Body of pancreas (tissue), 4 donors: ENCODE data around the gene SRRM4. TPM values are rescaled to one million over a fixed set of nuclear protein-coding genes. Genes with fewer than 3 reads are reported as not detected.
"Not testable (repeated sequence)": the region's sequence is repeated elsewhere in the genome, so short reads cannot be mapped to it uniquely, and the experiment has no call there.

Experiments used
- ATAC-seq: fragments of 150-250 bp; one replicate; pipeline ENCODE4 v1.9.1; 2016
- DNase-seq, 4 donors: peaks; one replicate each; pipeline ENCODE4 v3.0.0-alpha.2; 2019
- H3K27ac ChIP-seq, 4 donors: fragments of 200-600 bp; sonication (generic); 1 replicate in 3 of 4; 2 replicates in 1 of 4; pipeline versions ENCODE4 v1.5.1 to v1.6.1; 2016 to 2019; ENCODE audit warnings: mild to moderate bottlenecking in 1 of 4, mixed read lengths in 1 of 4, moderate library complexity in 1 of 4
- H3K27me3 ChIP-seq, 2 donors: fragments of 200-600 bp; sonication (generic); one replicate each; pipeline ENCODE4 v1.6.0; 2016; ENCODE audit warnings: mild to moderate bottlenecking in 1 of 2
- H3K36me3 ChIP-seq, 2 donors: fragments of 200-600 bp; sonication (generic); replicated peaks in 1 of 2; 2 replicates each; pipeline ENCODE4 v1.5.1; 2016; ENCODE audit warnings: low read depth in 2 of 2; ENCODE audit not compliant: insufficient read depth in 1 of 2
- H3K4me1 ChIP-seq: fragments of 200-600 bp; sonication (generic); one replicate; pipeline ENCODE4 v1.6.0; 2016
- H3K4me3 ChIP-seq, 2 donors: fragments of 200-600 bp; sonication (generic); 1 replicate in 1 of 2; 2 replicates in 1 of 2; pipeline ENCODE4 v1.5.1; 2016 to 2019
- H3K9me3 ChIP-seq, 3 donors: fragments of 200-600 bp; sonication (generic); 1 replicate in 2 of 3; 2 replicates in 1 of 3; pipeline ENCODE4 v1.5.1; 2016
- POLR2A ChIP-seq, 3 donors: fragments of 450-650 bp; IDR thresholded peaks; one replicate each; pipeline ENCODE4 v1.6.1; 2016; ENCODE audit warnings: antibody characterized with exemption in 3 of 3, mild to moderate bottlenecking in 2 of 3
- WGBS, 2 donors: methylation state at CpG; one replicate each; pipeline ENCODE4 v1.1.5; 2017; 5-methylcytosine and 5-hydroxymethylcytosine counted together
- intact Hi-C: fragments of 100-400 bp; cut with DNase I; formaldehyde crosslinking; loops from one replicate; pipeline ENCODE4 v1.15.1; 2023
- total RNA-seq, 2 donors: library from RNA; depleted of rRNA; stranded (reverse); fragments of >200 nt; gene quantifications; one replicate each; pipeline ENCODE4 v1.1.0, GENCODE V29; 2016
- TF ChIP-seq, protein P1 (sequence below), 7 experiments: fragments of 450-650 bp in 4 of 7; fragments of 200-600 bp in 3 of 7; sonication (generic) in 3 of 7; IDR thresholded peaks; one replicate each; pipeline ENCODE4 v1.5.1; 2016 to 2019; ENCODE audit warnings: antibody characterized with exemption in 7 of 7

The SRRM4 gene
- total RNA-seq, 2 donors from 2014 or later = not detected

DNA sequence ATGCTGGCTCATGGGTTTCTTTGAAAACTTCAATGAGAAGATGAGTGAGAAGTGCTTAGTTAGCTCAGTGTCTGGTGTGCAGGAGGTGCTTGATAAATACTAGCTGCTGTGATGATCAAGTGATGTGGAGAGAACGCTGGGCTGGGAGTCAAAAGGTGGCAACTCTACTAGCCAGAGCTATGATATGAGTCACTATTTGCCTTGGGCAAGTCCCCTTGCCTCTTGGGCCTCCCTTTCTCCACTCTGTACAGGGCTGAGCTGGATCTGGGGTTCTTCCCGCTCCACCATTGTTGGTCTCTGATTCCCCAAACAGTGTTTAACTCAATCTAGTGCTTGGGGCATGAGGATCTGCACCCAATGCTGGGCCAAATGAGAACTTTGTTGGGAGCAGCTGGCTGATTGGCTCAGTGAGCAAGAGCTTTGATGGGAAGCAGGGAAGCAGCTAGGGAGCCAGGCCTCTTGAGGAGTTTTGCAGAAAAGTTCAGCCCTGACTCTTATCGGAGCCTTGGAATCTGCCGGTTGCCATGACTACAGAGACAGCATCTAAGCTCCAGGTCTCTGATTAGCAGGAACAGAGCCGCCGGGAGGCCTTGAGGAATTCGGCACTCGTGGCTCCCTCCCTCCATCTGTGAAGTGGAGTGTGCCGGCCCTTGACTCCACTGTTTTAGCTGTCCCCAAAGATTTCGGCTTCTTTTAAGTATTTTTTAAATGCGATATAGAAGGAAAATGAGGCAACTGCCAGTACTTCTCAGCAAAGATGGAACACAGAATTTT lies 115.3 kb downstream of the SRRM4 start:
- WGBS, 2 donors = 48 to 49% methylated on average over 11 of the region's 11 CpGs
- TF ChIP-seq, protein P1, sequence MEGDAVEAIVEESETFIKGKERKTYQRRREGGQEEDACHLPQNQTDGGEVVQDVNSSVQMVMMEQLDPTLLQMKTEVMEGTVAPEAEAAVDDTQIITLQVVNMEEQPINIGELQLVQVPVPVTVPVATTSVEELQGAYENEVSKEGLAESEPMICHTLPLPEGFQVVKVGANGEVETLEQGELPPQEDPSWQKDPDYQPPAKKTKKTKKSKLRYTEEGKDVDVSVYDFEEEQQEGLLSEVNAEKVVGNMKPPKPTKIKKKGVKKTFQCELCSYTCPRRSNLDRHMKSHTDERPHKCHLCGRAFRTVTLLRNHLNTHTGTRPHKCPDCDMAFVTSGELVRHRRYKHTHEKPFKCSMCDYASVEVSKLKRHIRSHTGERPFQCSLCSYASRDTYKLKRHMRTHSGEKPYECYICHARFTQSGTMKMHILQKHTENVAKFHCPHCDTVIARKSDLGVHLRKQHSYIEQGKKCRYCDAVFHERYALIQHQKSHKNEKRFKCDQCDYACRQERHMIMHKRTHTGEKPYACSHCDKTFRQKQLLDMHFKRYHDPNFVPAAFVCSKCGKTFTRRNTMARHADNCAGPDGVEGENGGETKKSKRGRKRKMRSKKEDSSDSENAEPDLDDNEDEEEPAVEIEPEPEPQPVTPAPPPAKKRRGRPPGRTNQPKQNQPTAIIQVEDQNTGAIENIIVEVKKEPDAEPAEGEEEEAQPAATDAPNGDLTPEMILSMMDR (IDR thresholded peaks at IDR 0.05) = no peak
- TF ChIP-seq POLR2A (IDR thresholded peaks at IDR 0.05) = no peak
- Histone ChIP-seq H3K4me1 (no peaks in the 10 kb centered on the region), H3K27me3 (no peaks in the 10 kb centered on the region), H3K4me3 (no peak overlapping the region), H3K36me3 (no peaks in the 10 kb centered on the region), H3K9me3 (no peaks in the 10 kb centered on the region), H3K27ac (no peak overlapping the region)
- ATAC-seq (no peak), DNase-seq (no peak)
- intact Hi-C loops = no loop called here

DNA sequence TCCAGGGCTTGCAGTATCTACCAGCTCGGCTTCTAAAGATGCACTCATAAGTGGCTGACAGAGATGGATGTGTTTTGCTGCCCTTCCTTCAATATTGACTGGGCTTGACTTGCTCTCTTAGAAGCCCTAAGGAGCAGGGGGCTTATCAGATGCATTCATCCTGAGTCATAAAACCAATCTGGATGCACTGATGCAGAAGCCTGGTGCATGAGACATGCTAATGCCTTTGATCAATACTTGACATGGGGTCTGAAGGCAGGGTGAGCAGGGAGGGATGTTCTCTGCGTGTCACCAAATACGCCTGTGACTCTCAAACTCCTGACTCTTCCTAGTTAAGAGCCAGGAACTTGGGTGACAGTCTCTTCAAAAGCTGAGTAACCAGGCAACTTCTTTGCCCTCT lies 119.6 kb downstream of the SRRM4 start:
- Histone ChIP-seq H3K9me3 (no peaks in the 10 kb centered on the region), H3K4me1 (no peaks in the 10 kb centered on the region), H3K36me3 (no peaks in the 10 kb centered on the region), H3K4me3 (no peak overlapping the region), H3K27me3 (no peaks in the 10 kb centered on the region), H3K27ac (no peak overlapping the region)
- TF ChIP-seq, protein P1 (IDR thresholded peaks at IDR 0.05) = no peak
- TF ChIP-seq POLR2A (IDR thresholded peaks at IDR 0.05) = no peak
- no peak for ATAC-seq
- intact Hi-C loops = no loop called here
- 67 to 77% methylated on average over 3 of the region's 3 CpGs for WGBS, 2 donors
- DNase-seq = no peak

DNA sequence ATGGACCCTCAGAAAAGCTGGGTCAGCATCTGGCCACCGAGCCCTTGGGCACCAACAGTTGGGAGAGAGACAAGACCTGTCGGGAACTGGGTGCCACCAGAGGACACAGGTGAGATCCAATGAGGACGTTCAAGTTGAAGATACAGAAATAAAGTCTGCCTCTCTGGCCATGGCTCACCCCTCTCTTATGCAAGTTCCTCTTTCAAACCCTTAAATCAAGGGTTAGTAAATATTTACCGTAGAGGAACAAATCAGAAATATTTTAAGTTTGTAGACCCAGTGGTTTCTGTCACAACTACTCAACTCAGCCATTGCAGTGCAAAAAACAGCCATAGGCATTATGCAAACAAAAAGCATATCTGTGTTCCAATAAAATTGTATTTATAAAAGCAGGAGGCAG lies 120.9 kb downstream of the SRRM4 start:
- DNase-seq = no peak
- 55 to 66% methylated on average over 4 of the region's 4 CpGs for WGBS, 2 donors
- H3K9me3 ChIP-seq = no peaks in the 10 kb centered on the region
- H3K27me3 ChIP-seq = no peaks in the 10 kb centered on the region
- H3K36me3 ChIP-seq = no peaks in the 10 kb centered on the region
- H3K4me3 ChIP-seq = no peak overlapping the region
- intact Hi-C loops = no loop called here
- TF ChIP-seq POLR2A (IDR thresholded peaks at IDR 0.05) = no peak
- TF ChIP-seq, protein P1 (IDR thresholded peaks at IDR 0.05) = no peak
- no peak overlapping the region for H3K27ac ChIP-seq
- H3K4me1 ChIP-seq = no peaks in the 10 kb centered on the region
- no peak for ATAC-seq

DNA sequence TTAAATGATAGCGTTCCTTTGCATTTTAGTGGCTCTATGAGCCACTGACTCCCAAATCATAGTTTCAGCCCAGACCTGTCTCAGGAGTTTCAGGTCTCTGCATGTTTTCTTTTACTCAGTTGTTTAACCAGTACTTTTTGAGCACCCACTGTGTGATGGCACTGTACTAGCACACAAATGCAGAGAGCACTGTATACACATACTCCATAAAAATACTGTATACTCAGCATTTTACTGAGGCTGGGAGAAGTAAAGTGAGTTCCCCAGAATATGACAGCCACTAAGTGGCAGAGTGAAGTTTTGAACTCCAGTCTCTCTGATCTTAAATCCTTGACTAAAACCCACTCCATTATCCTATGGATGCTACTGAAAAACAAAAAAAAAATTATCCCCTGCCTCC lies 121.4 kb downstream of the SRRM4 start:
- no peaks in the 10 kb centered on the region for H3K4me1 ChIP-seq
- no peak overlapping the region for H3K4me3 ChIP-seq
- no peak overlapping the region for H3K27ac ChIP-seq
- intact Hi-C loops = no loop called here
- DNase-seq (no peak), ATAC-seq (no peak)
- TF ChIP-seq, protein P1 (IDR thresholded peaks at IDR 0.05) = no peak
- no peak for TF ChIP-seq POLR2A (IDR thresholded peaks at IDR 0.05)
- no peaks in the 10 kb centered on the region for H3K27me3 ChIP-seq
- 75 to 87% methylated on average over 1 of the region's 1 CpG for WGBS, 2 donors
- no peaks in the 10 kb centered on the region for H3K9me3 ChIP-seq
- no peaks in the 10 kb centered on the region for H3K36me3 ChIP-seq

DNA sequence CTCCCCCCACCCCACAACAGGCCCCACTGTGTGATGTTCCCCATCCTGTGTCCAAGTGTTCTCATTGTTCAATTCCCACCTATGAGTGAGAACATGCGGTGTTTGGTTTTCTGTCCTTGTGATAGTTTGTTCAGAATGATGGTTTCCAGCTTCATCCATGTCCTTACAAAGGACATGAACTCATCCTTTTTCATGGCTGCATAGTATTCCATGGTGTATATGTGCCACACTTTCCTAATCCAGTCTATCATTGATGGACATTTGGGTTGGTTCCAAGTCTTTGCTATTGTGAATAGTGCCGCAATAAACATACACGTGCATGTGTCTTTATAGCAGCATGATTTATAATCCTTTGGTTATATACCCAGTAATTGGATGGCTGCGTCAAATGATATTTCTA lies 123.6 kb downstream of the SRRM4 start:
- intact Hi-C loops = not testable (repeated sequence)
- 75 to 77% methylated on average over 3 to 4 of the region's 4 CpGs for WGBS, 2 donors

More for the DNA sequence above, 123.6 kb downstream of the SRRM4 start:
- not testable (repeated sequence) for H3K4me3 ChIP-seq, ATAC-seq, H3K9me3 ChIP-seq, H3K36me3 ChIP-seq, DNase-seq, H3K27ac ChIP-seq, H3K27me3 ChIP-seq, H3K4me1 ChIP-seq
